ENCODE results near the gene BMP7.

The BMP7 gene

GRCh38 chr20:57210911-57211280 is 55.5 kb downstream of the BMP7 start:
- H3K4me1 ChIP-seq: peaks cover 0 to 13% (median 0%) of the 10 kb centered on the region in 4 donors
- no peaks in the 10 kb centered on the region for H3K36me3 ChIP-seq
- TF ChIP-seq CTCF (IDR thresholded peaks at IDR 0.05): no peak
- no peaks in the 10 kb centered on the region for H3K9me3 ChIP-seq
- H3K27me3 ChIP-seq: peaks cover 0 to 10% of the 10 kb centered on the region in 2 donors
- intact Hi-C loops (cut with DNase I; ENCODE audit: low total_unique reads): no loop called here
- no peak overlapping the region for H3K4me3 ChIP-seq
- DNase-seq: no peak
- no peak overlapping the region for H3K27ac ChIP-seq

GRCh38 chr20:57210054-57210910 is 56.2 kb downstream of the BMP7 start:
- Histone ChIP-seq H3K4me3 (no peak overlapping the region), H3K4me1 (peaks cover 0 to 13% (median 0%) of the 10 kb centered on the region in 4 donors), H3K27me3 (peaks cover 0 to 7% of the 10 kb centered on the region in 2 donors), H3K27ac (no peak overlapping the region), H3K36me3 (no peaks in the 10 kb centered on the region), H3K9me3 (no peaks in the 10 kb centered on the region)
- DNase-seq: no peak
- TF ChIP-seq CTCF (IDR thresholded peaks at IDR 0.05): no peak
- intact Hi-C loops (cut with DNase I; ENCODE audit: low total_unique reads): no loop called here

GRCh38 chr20:57209413-57209812 is 57.0 kb downstream of the BMP7 start:
- TF ChIP-seq CTCF (IDR thresholded peaks at IDR 0.05): no peak
- Histone ChIP-seq H3K27me3 (peaks cover 0 to 4% of the 10 kb centered on the region in 2 donors), H3K4me1 (peaks cover 0 to 13% (median 0%) of the 10 kb centered on the region in 4 donors), H3K36me3 (no peaks in the 10 kb centered on the region), H3K4me3 (no peak overlapping the region), H3K27ac (no peak overlapping the region), H3K9me3 (no peaks in the 10 kb centered on the region)
- DNase-seq: no peak
- intact Hi-C loops (cut with DNase I; ENCODE audit: low total_unique reads): no loop called here

- no peaks in the 10 kb centered on the region for H3K36me3 ChIP-seq
- H3K27ac ChIP-seq: no peak overlapping the region
- no peaks in the 10 kb centered on the region for H3K9me3 ChIP-seq
- intact Hi-C loops (cut with DNase I; ENCODE audit: low total_unique reads): no loop called here
- H3K27me3 ChIP-seq: no peaks in the 10 kb centered on the region
- TF ChIP-seq CTCF (IDR thresholded peaks at IDR 0.05): no peak
- peaks cover 0 to 13% (median 0%) of the 10 kb centered on the region in 4 donors for H3K4me1 ChIP-seq
- no peak for DNase-seq
- no peak overlapping the region for H3K4me3 ChIP-seq
These were observed 58.2 kb downstream of the BMP7 start for GRCh38 chr20:57208198-57208597.

- peaks cover 0 to 4% (median 0%) of the 10 kb centered on the region in 4 donors for H3K4me1 ChIP-seq
- intact Hi-C loops (cut with DNase I; ENCODE audit: low total_unique reads): no loop called here
- no peaks in the 10 kb centered on the region for H3K36me3 ChIP-seq
- H3K27me3 ChIP-seq: no peaks in the 10 kb centered on the region
- no peaks in the 10 kb centered on the region for H3K9me3 ChIP-seq
- H3K27ac ChIP-seq: no peak overlapping the region
- no peak overlapping the region for H3K4me3 ChIP-seq
- no peak for TF ChIP-seq CTCF (IDR thresholded peaks at IDR 0.05)
- DNase-seq: no peak
These were observed 59.2 kb downstream of the BMP7 start for GRCh38 chr20:57207251-57207650.

Data from tibial artery (tissue), 4 donors.